Esophagus squamous epithelium (tissue), 5 donors: ENCODE measurements around the gene IGFBP3. TPM values are rescaled to one million over a fixed set of nuclear protein-coding genes. Genes with fewer than 3 reads are reported as not detected.

Experiments
- DNase-seq: peaks from one replicate; lab custom pipeline; 2025; lab: John Stamatoyannopoulos, UW
- H3K27ac ChIP-seq, 4 donors: fragments of 200-600 bp; sonication (generic); one replicate each; pipeline ENCODE4 v1.5.1; 2016 to 2019; ENCODE audit warnings: mild to moderate bottlenecking in 1 of 4
- H3K27me3 ChIP-seq, 4 donors: fragments of 200-600 bp; sonication (generic); 1 replicate in 3 of 4; 2 replicates in 1 of 4; pipeline versions ENCODE4 v1.5.1 to v1.6.0; 2017 to 2021; ENCODE audit warnings: antibody characterized with exemption in 1 of 4
- H3K36me3 ChIP-seq, 3 donors: fragments of 200-600 bp; sonication (generic); one replicate each; pipeline ENCODE4 v1.5.1; 2016 to 2019
- H3K4me1 ChIP-seq, 3 donors: fragments of 200-600 bp; sonication (generic); one replicate each; pipeline ENCODE4 v1.5.1; 2017 to 2019
- H3K4me3 ChIP-seq, 4 donors: fragments of 200-600 bp; sonication (generic); 1 replicate in 3 of 4; 2 replicates in 1 of 4; pipeline ENCODE4 v1.5.1; 2016 to 2019; ENCODE audit warnings: mild to moderate bottlenecking in 2 of 4, moderate library complexity in 1 of 4
- H3K9me3 ChIP-seq, 3 donors: fragments of 200-600 bp; sonication (generic); one replicate each; pipeline ENCODE4 v1.5.1; 2016 to 2019
- CTCF ChIP-seq, 6 experiments: fragments of 450-650 bp in 4 of 6; fragments of 200-600 bp in 2 of 6; sonication (generic) in 2 of 6; IDR thresholded peaks; one replicate each; pipeline ENCODE4 v1.5.1; 2016 to 2019; ENCODE audit warnings: antibody characterized with exemption in 6 of 6, mild to moderate bottlenecking in 4 of 6, moderate library complexity in 4 of 6
- POLR2A ChIP-seq, 4 donors: fragments of 450-650 bp; IDR thresholded peaks; one replicate each; pipeline ENCODE4 v1.6.1; 2017; ENCODE audit warnings: antibody characterized with exemption in 4 of 4, mild to moderate bottlenecking in 4 of 4, moderate library complexity in 3 of 4
- WGBS, 2 donors: methylation state at CpG; one replicate each; pipeline ENCODE4 v1.1.5; 2018; 5-methylcytosine and 5-hydroxymethylcytosine counted together
- intact Hi-C: fragments of 100-400 bp; cut with DNase I; formaldehyde crosslinking; loops from one replicate; pipeline ENCODE4 v1.15.0; 2022
- total RNA-seq, 4 donors: library from RNA; depleted of rRNA; stranded (reverse); fragments of >200 nt; gene quantifications; one replicate each; pipeline ENCODE4 v1.1.0, GENCODE V29; 2016
- donor health status: DM: yes; HTN: yes; CAD: no.

The IGFBP3 gene
- total RNA-seq, 4 donors from 2014 or later: 11.8 to 68.4 (median 47.9) TPM

- H3K27me3 ChIP-seq: peaks cover 0 to 41% (median 0%) of the 10 kb centered on the region in 4 donors
- no peak overlapping the region for H3K4me3 ChIP-seq
- H3K9me3 ChIP-seq: no peaks in the 10 kb centered on the region
- H3K4me1 ChIP-seq: no peaks in the 10 kb centered on the region
- TF ChIP-seq CTCF (IDR thresholded peaks at IDR 0.05) (no peak), POLR2A (IDR thresholded peaks at IDR 0.05) (no peak)
- DNase-seq: no peak
- intact Hi-C loops: no loop called here
- H3K36me3 ChIP-seq: no peaks in the 10 kb centered on the region
- no peak overlapping the region for H3K27ac ChIP-seq
- 50 to 60% methylated on average over 1 to 4 of the region's 13 CpGs for WGBS, 2 donors
Measured at GRCh38 chr7:45865594-45866410, 55.3 kb downstream of the IGFBP3 start.

GRCh38 chr7:45863715-45864114 lies 57.4 kb downstream of the IGFBP3 start:
- Histone ChIP-seq H3K27ac (no peak overlapping the region), H3K4me1 (no peaks in the 10 kb centered on the region), H3K36me3 (no peaks in the 10 kb centered on the region), H3K27me3 (peaks cover 0 to 41% (median 0%) of the 10 kb centered on the region in 4 donors), H3K9me3 (no peaks in the 10 kb centered on the region), H3K4me3 (no peak overlapping the region)
- 61 to 69% methylated on average over 5 to 8 of the region's 9 CpGs for WGBS, 2 donors
- intact Hi-C loops: no loop called here
- no peak for TF ChIP-seq CTCF (IDR thresholded peaks at IDR 0.05)
- no peak for TF ChIP-seq POLR2A (IDR thresholded peaks at IDR 0.05)
- DNase-seq: no peak

Other genes starting within 250 kb of the IGFBP3 start
- gene CCDC201, start 48.2 kb downstream of the IGFBP3 start, total RNA-seq: not detected
- gene IGFBP1, start 32.8 kb downstream of the IGFBP3 start, total RNA-seq: not detected